AG04449 (cell line): Measurements from ENCODE around the gene VAMP4.
"Not testable (repeated sequence)": the region's sequence is repeated elsewhere in the genome, so short reads cannot be mapped to it uniquely, and the experiment has no call there.

Source experiments
- CTCF ChIA-PET: fragments of 350-600 bp; formaldehyde crosslinking; extraction: SDS; loops from one replicate; lab custom pipeline; 2021; ENCODE audit warnings: antibody characterized with exemption; lab: Yijun Ruan, JAX
- POLR2A ChIA-PET: fragments of 400-600, 350-600 bp; formaldehyde crosslinking; extraction: SDS; loops from one replicate; lab custom pipeline; 2020; ENCODE audit warnings: antibody characterized with exemption, inconsistent platforms; lab: Yijun Ruan, JAX
- DNase-seq: peaks from one replicate; pipeline ENCODE4 v3.0.0-alpha.2; 2010; ENCODE audit warnings: low read depth, low spot score
- H3K4me3 ChIP-seq: 2 replicates; pipeline ENCODE4 v1.5.1; 2011; ENCODE audit warnings: low read depth, mild to moderate bottlenecking, control low read depth, low read length
- CTCF ChIP-seq: IDR thresholded peaks from one replicate; pipeline ENCODE4 v1.5.1; 2011; ENCODE audit warnings: mild to moderate bottlenecking, moderate library complexity, low read length, control low read depth, inconsistent platforms; ENCODE audit not compliant: insufficient read depth; ENCODE audit errors: missing control alignments

The VAMP4 gene

DNA sequence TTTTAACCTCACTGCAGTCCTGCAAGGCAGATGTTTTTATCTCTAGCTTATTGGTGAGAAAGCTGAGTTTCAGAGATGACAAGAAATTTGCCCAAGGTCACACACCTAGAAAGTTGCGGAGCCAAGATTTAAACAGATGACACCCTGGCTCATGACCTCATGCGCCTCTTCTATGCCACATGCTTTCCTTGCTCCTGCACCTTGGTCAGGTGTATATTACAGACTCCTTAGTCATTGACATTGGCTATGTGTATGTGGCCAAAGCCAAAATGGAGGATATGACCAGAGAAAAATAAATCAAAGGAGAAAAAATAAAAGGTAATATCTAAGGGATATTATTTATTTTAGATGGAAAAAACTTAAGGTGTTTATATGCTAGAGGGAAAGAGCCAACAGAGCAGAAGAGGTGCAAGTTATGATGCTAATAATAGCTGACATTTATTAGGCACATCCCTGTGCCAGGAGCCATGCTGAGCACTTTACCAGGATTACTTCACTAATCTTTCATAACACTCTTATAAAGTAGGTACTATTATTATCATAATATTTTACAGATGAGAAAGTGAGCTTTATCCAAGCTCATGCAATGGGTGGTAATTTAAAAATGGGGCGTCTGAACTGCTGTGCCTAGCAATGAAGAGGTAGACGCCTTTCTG is 75.6 kb downstream of the VAMP4 start:
- no peak overlapping the region for H3K4me3 ChIP-seq
- TF ChIP-seq CTCF, result no peak
- DNase-seq, result no peak
- POLR2A ChIA-PET, result interaction anchor here (0.7 kb wide), 1 partner anchor 30 kb away, joined by 3 read pairs; no protein-coding TSS in a partner anchor
- CTCF ChIA-PET, result interaction anchor here (0.7 to 1.4 kb wide), 2 partner anchors 11 to 318 kb away, joined by 4 read pairs; no protein-coding TSS in a partner anchor

GRCh38 chr1:171664976-171665375 is 76.9 kb downstream of the VAMP4 start:
- DNase-seq, result no peak
- no peak overlapping the region for H3K4me3 ChIP-seq
- no peak for TF ChIP-seq CTCF
- CTCF ChIA-PET, result interaction anchor here (1.0 to 1.4 kb wide), 2 partner anchors 10 to 20 kb away, joined by 3 to 4 read pairs; no protein-coding TSS in a partner anchor
- POLR2A ChIA-PET, result no interaction called here

- ChIA-PET POLR2A (no interaction called here), CTCF (interaction anchor here (1.0 to 1.5 kb wide), 3 partner anchors 9 to 20 kb away, joined by 3 to 6 read pairs (median 6); no protein-coding TSS in a partner anchor)
- DNase-seq, result no peak
- TF ChIP-seq CTCF, result no peak
- H3K4me3 ChIP-seq, result no peak overlapping the region
Measured at GRCh38 chr1:171663854-171664575, 77.8 kb downstream of the VAMP4 start.

DNA sequence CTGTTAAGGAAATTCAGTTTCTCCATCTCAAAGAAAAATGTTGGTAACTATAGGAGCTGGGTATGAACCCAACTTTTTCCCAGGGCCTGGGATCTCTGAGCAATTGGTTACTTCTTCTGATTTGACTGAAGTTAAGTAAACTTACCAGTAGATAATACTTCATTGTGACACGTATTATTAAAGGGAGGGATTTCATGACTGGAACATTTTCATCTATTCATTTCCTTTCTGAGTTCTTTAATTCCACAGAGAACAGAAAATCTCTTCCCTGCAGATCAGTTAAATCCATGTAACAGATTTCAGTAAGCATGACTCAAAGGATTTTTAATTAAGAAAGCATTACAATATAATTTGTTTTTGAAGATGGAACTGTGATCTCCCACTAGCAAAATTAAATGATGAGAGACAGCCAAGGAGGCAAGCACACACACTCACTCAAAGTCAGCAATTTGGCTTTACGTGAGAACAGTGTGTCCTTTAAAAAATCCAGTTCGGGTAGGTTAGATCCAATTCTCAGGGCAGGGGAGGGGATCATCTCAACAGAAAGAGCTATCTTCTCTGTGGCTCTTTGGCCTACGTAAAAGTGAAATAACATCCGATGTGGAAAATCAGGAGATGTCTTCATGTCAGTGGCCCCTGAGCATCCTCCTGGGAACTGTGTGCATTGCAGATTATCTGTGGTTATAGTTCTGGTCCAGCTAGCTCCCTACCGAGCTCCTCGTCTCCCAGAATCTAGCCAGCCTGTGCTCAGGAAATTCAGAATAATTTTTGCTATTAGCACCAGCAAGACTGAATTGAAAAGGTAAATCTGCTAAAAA is 78.6 kb downstream of the VAMP4 start:
- no peak for DNase-seq
- POLR2A ChIA-PET, result no interaction called here

DNA sequence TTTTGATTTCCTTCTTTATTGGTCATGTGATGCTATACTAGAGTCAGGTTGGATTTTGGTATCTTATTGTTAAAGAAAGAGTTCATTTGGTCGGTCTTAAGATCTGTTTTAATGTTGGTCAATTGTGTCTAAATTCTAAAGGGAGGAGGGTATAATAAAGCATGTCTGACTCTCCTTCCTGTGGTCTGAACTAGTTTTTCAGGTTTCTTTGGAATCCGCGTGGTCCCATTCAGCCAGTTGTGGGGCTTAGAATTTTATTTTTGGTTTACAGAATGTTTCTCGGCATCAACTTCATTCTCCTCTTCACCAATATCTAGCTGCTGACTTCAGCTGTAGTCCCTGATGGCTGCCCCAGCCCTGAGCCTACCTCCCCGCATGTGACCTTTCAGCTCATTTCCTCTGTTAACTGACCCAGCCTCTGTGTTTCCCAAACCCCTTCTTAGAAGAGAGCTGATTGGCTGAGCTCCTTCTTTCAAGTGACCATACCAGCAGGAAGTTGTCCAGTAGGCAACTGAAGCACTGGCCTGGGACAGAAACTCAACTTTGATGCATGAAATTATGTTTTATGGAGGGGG is 80.7 kb downstream of the VAMP4 start:
- no peak for DNase-seq
- ChIA-PET POLR2A (no interaction called here), CTCF (interaction anchor here (1.1 kb wide), 1 partner anchor 17 kb away, joined by 3 read pairs; no protein-coding TSS in a partner anchor)
- H3K4me3 ChIP-seq, result no peak overlapping the region
- TF ChIP-seq CTCF, result no peak

More for the DNA sequence above, 78.6 kb downstream of the VAMP4 start:
- H3K4me3 ChIP-seq, result no peak overlapping the region
- CTCF ChIA-PET, result interaction anchor here (1.4 to 1.5 kb wide), 2 partner anchors 8 to 17 kb away, joined by 6 read pairs; no protein-coding TSS in a partner anchor
- TF ChIP-seq CTCF, result no peak

DNA sequence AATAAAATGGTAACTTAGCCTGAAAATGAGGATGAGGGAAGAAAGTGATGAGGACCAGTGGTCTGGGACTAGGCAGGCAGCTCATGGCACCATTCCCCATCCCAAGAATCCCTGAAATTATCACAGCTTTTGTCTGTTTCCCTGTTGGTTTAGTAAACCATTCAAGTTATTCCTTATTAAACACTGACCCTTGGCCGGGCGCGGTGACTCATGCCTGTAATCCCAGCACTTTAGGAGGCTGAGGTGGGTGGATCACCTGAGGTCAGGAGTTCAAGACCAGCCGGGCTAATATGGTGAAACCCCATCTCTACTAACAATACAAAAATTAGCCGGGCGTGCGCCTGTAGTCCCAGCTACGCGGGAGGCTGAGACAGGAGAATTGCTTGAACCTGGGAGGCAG is 85.7 kb downstream of the VAMP4 start:
- DNase-seq, H3K4me3 ChIP-seq, POLR2A ChIA-PET: not testable (repeated sequence)
- CTCF ChIA-PET, result interaction anchor here (0.8 to 4.1 kb wide), 7 partner anchors 10 to 140 kb away, joined by 3 to 61 read pairs (median 7); no protein-coding TSS in a partner anchor
